SK-N-SH (cell line): Measurements from ENCODE around the gene PCNX2.

Experiments used
- CTCF ChIP-seq: fragments of 200-600 bp; sonication (generic); IDR thresholded peaks from 2 replicates; pipeline ENCODE4 v1.6.1; 2017; ENCODE audit warnings: antibody characterized with exemption, mild to moderate bottlenecking, moderate library complexity
- GABPA ChIP-seq: IDR thresholded peaks from 2 replicates; pipeline ENCODE4 v1.4.0; 2012; ENCODE audit warnings: low read depth, mild to moderate bottlenecking
- POLR2AphosphoS5 ChIP-seq: IDR thresholded peaks from 2 replicates; pipeline ENCODE4 v1.6.1; 2012; ENCODE audit warnings: low read depth, low read length
- RCOR1 ChIP-seq: fragments of 150-350 bp; IDR thresholded peaks from 2 replicates; pipeline ENCODE4 v1.6.1; 2017; ENCODE audit warnings: antibody characterized with exemption, low read length
- TCF12 ChIP-seq: IDR thresholded peaks from 2 replicates; pipeline ENCODE4 v1.4.0; 2012
- TF ChIP-seq, protein P1 (sequence below): IDR thresholded peaks from 2 replicates; pipeline ENCODE4 v1.4.0; 2012; ENCODE audit warnings: low read depth

- TF ChIP-seq, protein P1, sequence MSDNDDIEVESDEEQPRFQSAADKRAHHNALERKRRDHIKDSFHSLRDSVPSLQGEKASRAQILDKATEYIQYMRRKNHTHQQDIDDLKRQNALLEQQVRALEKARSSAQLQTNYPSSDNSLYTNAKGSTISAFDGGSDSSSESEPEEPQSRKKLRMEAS = no peak
- TF ChIP-seq GABPA (no peak), CTCF (no peak), RCOR1 (no peak), TCF12 (no peak), POLR2AphosphoS5 (no peak)
Observed at GRCh38 chr1:233337505-233337904, 42.0 kb upstream of the PCNX2 start.
